Spleen (tissue), 11 donors: ENCODE data around the gene ZNF467. TPM values are rescaled to one million over a fixed set of nuclear protein-coding genes. Genes with fewer than 3 reads are reported as not detected.

Experiments
- DNase-seq: peaks from one replicate; pipeline ENCODE4 v3.0.0-alpha.2; 2020
- H3K27ac ChIP-seq, 8 donors: fragments of 200-600 bp; sonication (generic) in 7 of 8; 1 replicate in 4 of 8; 2 replicates in 4 of 8; pipeline versions ENCODE4 v1.5.0 to v1.8.0; 2016 to 2021; ENCODE audit warnings: inconsistent platforms in 4 of 8, mild to moderate bottlenecking in 4 of 8, moderate library complexity in 1 of 8
- H3K27me3 ChIP-seq, 7 donors: fragments of 200-600 bp; sonication (generic) in 6 of 7; replicated peaks in 1 of 7; 1 replicate in 4 of 7; 2 replicates in 3 of 7; pipeline versions ENCODE4 v1.5.0 to v1.8.0; 2016 to 2021; ENCODE audit warnings: inconsistent platforms in 3 of 7, mild to moderate bottlenecking in 1 of 7
- H3K36me3 ChIP-seq, 6 donors: fragments of 200-600 bp; sonication (generic) in 5 of 6; 1 replicate in 4 of 6; 2 replicates in 2 of 6; pipeline versions ENCODE4 v1.5.0 to v1.8.0; 2016 to 2021; ENCODE audit warnings: inconsistent platforms in 2 of 6
- H3K4me1 ChIP-seq, 6 donors: fragments of 200-600 bp; sonication (generic) in 5 of 6; 1 replicate in 3 of 6; 2 replicates in 3 of 6; pipeline versions ENCODE4 v1.5.0 to v1.8.0; 2016 to 2021; ENCODE audit warnings: inconsistent platforms in 3 of 6
- H3K4me3 ChIP-seq, 8 donors: fragments of 200-600 bp; sonication (generic) in 7 of 8; 1 replicate in 4 of 8; 2 replicates in 4 of 8; pipeline versions ENCODE4 v1.5.0 to v1.8.0; 2016 to 2021; ENCODE audit warnings: inconsistent platforms in 4 of 8, mild to moderate bottlenecking in 4 of 8, moderate library complexity in 2 of 8
- H3K9me3 ChIP-seq, 8 donors: fragments of 200-600 bp; sonication (generic) in 7 of 8; 1 replicate in 4 of 8; 2 replicates in 4 of 8; pipeline versions ENCODE4 v1.5.0 to v1.8.0; 2016 to 2021; ENCODE audit warnings: inconsistent platforms in 4 of 8
- CTCF ChIP-seq, 11 experiments: fragments of 200-600 bp in 7 of 11; fragments of 450-650 bp in 4 of 11; sonication (generic) in 4 of 11; IDR thresholded peaks in 8 of 11; conservative IDR thresholded peaks in 3 of 11; 1 replicate in 7 of 11; 2 replicates in 4 of 11; pipeline versions ENCODE4 v1.4.0 to v1.8.0; 2016 to 2021; ENCODE audit warnings: antibody characterized with exemption in 11 of 11, inconsistent platforms in 4 of 11, mild to moderate bottlenecking in 1 of 11
- POLR2A ChIP-seq, 3 donors: fragments of 450-650 bp; IDR thresholded peaks; one replicate each; pipeline ENCODE4 v1.5.1; 2017; ENCODE audit warnings: antibody characterized with exemption in 3 of 3, mild to moderate bottlenecking in 1 of 3
- POLR2AphosphoS5 ChIP-seq, 3 donors: sonication (generic); formaldehyde crosslinking; IDR thresholded peaks; one replicate each; pipeline ENCODE4 v1.5.1; 2017; ENCODE audit warnings: antibody characterized with exemption in 3 of 3
- WGBS, 5 donors: extraction: QIAGEN DNeasy Blood & Tissue Kit in 3 of 5; methylation state at CpG; one replicate each; pipeline versions ENCODE4 v1.1.5 to v1.1.7; 2013 to 2018; 5-methylcytosine and 5-hydroxymethylcytosine counted together
- intact Hi-C: fragments of 100-400 bp; cut with DNase I; formaldehyde crosslinking; loops from one replicate; pipeline ENCODE4 v1.15.0; 2023; ENCODE audit warnings: low total_unique reads
- polyA plus RNA-seq, 3 donors: library from polyadenylated mRNA; stranded (reverse); fragments of 200-250 nt; gene quantifications; one replicate each; pipeline ENCODE4 v1.2.1, GENCODE V29; 2013
- total RNA-seq, 7 donors: library from RNA; depleted of rRNA in 3 of 7; stranded (reverse); fragments of >200 nt in 3 of 7; fragmentation: NEBNext Ultra II Directional in 4 of 7; extraction: Animal tissue kit (Norgen Biotek cat#: 25700) in 4 of 7; gene quantifications; one replicate each; pipeline versions ENCODE4 v1.1.0 to v1.2.1, GENCODE V29; 2016 to 2021
- donor health status: healthy with polysubstance abuse.
- donor health status: DM: no; HTN: no; CAD: no; lungs with moderate emphysema.
- donor health status: DM: no; HTN: no; CAD: no.
- donor health status: Bipolar disorder and iron deficiency.
- donor health status: healthy.
- donor health status: DM: no; HTN: no; CAD: no.
- donor health status: DM: yes; HTN: yes; CAD: no.

ZNF467 gene
- total and polyA plus RNA-seq, 10 donors: 6.0 to 48.5 (median 31.3) TPM

- H3K9me3 ChIP-seq: no peaks in the 10 kb centered on the region
- no peak overlapping the region for H3K4me3 ChIP-seq
- WGBS, 5 donors: 84 to 90% (median 87%) methylated on average over 22 to 28 of the region's 28 CpGs
- no peak overlapping the region for H3K27ac ChIP-seq
- H3K4me1 ChIP-seq: no peaks in the 10 kb centered on the region
- no peaks in the 10 kb centered on the region for H3K36me3 ChIP-seq
- intact Hi-C loops: no loop called here
- no peak for DNase-seq
- H3K27me3 ChIP-seq: peaks cover 0 to 10% (median 0%) of the 10 kb centered on the region in 7 donors
- TF ChIP-seq POLR2A (IDR thresholded peaks at IDR 0.05) (no peak), CTCF (IDR thresholded peaks at IDR 0.05 in 8 of 11, conservative IDR thresholded peaks at IDR 0.05 in 3 of 11) (no peak), POLR2AphosphoS5 (IDR thresholded peaks at IDR 0.05) (no peak)
Observed at GRCh38 chr7:149813254-149814035, 40.1 kb upstream of the ZNF467 start.

GRCh38 chr7:149811831-149812490, 38.6 kb upstream of the ZNF467 start:
- 79 to 95% (median 92%) methylated on average over 8 to 16 of the region's 16 CpGs for WGBS, 5 donors
- no peak for DNase-seq
- no peaks in the 10 kb centered on the region for H3K9me3 ChIP-seq
- intact Hi-C loops: no loop called here
- no peak for TF ChIP-seq POLR2A (IDR thresholded peaks at IDR 0.05)
- no peak for TF ChIP-seq CTCF (IDR thresholded peaks at IDR 0.05 in 8 of 11, conservative IDR thresholded peaks at IDR 0.05 in 3 of 11)
- no peak for TF ChIP-seq POLR2AphosphoS5 (IDR thresholded peaks at IDR 0.05)
- no peaks in the 10 kb centered on the region for H3K4me1 ChIP-seq
- H3K36me3 ChIP-seq: no peaks in the 10 kb centered on the region
- no peak overlapping the region for H3K4me3 ChIP-seq
- H3K27me3 ChIP-seq: peaks cover 0 to 10% (median 0%) of the 10 kb centered on the region in 7 donors
- no peak overlapping the region for H3K27ac ChIP-seq

GRCh38 chr7:149811221-149811620, 37.8 kb upstream of the ZNF467 start:
- intact Hi-C loops: no loop called here
- no peak for DNase-seq
- TF ChIP-seq POLR2A (IDR thresholded peaks at IDR 0.05) (no peak), POLR2AphosphoS5 (IDR thresholded peaks at IDR 0.05) (no peak), CTCF (IDR thresholded peaks at IDR 0.05 in 8 of 11, conservative IDR thresholded peaks at IDR 0.05 in 3 of 11) (peak in 1 of 11 experiments; percentile 15)

GRCh38 chr7:149809215-149809614, 35.8 kb upstream of the ZNF467 start:
- H3K9me3 ChIP-seq: no peaks in the 10 kb centered on the region
- intact Hi-C loops: no loop called here
- H3K27ac ChIP-seq: no peak overlapping the region
- TF ChIP-seq CTCF (IDR thresholded peaks at IDR 0.05 in 8 of 11, conservative IDR thresholded peaks at IDR 0.05 in 3 of 11) (no peak), POLR2A (IDR thresholded peaks at IDR 0.05) (no peak), POLR2AphosphoS5 (IDR thresholded peaks at IDR 0.05) (no peak)
- H3K4me1 ChIP-seq: no peaks in the 10 kb centered on the region
- no peak for DNase-seq
- no peak overlapping the region for H3K4me3 ChIP-seq
- no peaks in the 10 kb centered on the region for H3K36me3 ChIP-seq
- 72 to 92% (median 83%) methylated on average over 1 to 2 of the region's 2 CpGs for WGBS, 5 donors
- peaks cover 0 to 17% (median 0%) of the 10 kb centered on the region in 7 donors for H3K27me3 ChIP-seq

More at GRCh38 chr7:149811221-149811620, 37.8 kb upstream of the ZNF467 start:
- no peak overlapping the region for H3K4me3 ChIP-seq
- no peak overlapping the region for H3K27ac ChIP-seq
- no peaks in the 10 kb centered on the region for H3K4me1 ChIP-seq
- 37 to 62% (median 50%) methylated on average over 3 of the region's 3 CpGs for WGBS, 5 donors
- no peaks in the 10 kb centered on the region for H3K36me3 ChIP-seq
- H3K9me3 ChIP-seq: no peaks in the 10 kb centered on the region
- peaks cover 0 to 14% (median 0%) of the 10 kb centered on the region in 7 donors for H3K27me3 ChIP-seq
